ENCODE results near the gene SCO2.

Gene SCO2

GRCh38 chr22:50517495-50518260 lies 7.7 kb downstream of the SCO2 start:
- DNase-seq, result no peak

DNA sequence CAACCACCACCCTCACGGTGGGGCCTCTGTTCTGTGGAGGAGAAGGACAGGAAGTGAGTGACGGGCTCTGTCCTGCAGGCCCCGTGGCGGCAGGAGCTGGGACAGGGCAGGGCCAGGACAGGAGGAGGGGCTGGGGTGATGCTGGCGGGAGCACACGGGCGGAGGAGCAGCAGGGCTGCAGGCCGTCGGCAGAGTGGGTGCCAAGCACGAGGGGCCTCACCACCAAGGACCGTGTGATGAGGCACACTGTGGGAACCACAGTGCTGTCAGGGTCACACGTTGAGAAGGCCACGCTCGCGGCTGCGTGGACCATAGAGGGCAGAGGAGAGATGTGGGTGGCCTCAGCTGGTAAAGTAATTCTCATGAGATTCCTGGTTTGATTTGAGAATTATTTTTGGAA lies 8.5 kb downstream of the SCO2 start:
- DNase-seq, result no peak

DNA sequence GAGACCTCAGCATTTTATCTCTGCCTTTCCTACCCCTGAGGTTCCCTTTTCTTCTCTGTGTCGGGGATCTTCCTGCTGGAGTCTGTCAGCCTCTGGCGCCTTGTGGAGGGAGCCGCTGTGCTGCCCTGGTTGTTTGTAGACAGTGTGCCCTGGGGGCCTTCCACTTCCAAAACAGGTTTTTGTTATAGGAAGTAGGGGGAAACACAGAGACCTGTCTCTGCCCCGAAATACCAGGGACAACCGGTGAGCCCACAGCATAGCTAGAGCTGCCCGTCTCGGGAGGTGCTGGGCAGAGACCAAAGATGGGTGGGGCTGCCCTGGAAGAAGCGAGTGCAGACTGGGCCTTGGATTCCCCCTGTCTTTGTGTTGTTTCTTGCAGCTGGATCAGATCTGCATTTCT lies 9.3 kb downstream of the SCO2 start:
- no peak for DNase-seq

- no peak for DNase-seq
Observed at GRCh38 chr22:50513175-50513574, 12.2 kb downstream of the SCO2 start.

DNA sequence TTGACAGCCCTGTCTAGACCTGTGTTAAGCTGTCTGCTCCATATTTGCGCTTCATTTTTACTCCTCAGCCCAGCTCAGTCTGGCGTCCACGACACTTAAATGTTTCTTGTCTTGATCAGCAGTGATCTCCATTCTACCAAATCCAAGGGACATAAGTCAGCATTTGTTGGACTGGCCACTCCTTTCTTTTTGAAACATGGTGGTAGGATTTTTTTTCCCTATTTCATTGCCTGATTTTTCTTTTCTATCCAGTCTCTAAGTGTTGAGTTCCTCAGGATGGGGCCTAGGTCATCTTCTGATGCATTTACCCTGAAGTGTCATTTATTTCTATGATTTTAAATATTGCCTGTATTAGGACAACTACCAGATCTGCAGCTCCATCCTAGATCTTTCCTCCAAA lies 16.5 kb downstream of the SCO2 start:
- no peak for DNase-seq

DNA sequence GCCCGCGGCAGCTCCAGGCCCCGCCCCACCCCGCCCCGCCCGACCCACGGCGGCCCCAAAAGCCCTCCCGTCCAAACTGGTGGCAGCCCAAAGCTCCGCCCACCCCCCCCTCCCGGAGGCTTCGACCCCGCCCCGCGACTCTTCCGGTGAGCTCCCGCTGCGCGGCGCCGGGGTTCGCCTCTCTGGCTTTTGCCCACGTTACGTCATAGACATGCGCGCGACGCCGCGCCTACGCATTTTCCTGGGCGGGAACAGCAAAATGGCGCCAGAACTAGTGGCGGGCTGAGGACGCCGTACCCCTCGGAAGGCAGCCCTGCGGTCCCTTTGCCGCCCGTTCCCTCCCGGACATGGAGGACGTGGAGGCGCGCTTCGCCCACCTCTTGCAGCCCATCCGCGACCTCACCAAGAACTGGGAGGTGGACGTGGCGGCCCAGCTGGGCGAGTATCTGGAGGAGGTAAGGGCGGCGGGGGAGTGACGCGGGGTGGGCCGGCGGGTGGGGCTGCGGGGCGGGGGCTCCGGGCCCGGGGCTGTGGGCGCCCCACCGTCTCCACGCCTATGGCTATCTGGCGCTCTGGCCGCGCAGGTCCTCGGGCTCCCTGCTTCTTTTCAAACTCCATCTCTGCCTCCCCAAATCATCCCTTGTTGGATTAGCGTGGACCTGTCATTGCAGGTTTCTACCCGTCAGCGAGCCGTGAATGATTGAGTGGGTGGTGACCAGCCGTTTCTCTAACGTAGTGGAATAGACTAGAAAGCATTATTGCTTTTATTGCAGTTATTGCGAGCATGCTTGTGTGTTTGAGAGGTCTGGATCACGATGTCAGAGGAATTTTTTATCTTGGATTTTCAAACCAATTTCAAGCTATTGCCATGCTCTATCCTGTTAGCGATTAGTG lies 17.2 kb downstream of the SCO2 start, which contains the start of gene NCAPH2:
TSS of gene NCAPH2 (plus strand) at position 234 of the 894 bp plus-strand sequence. CDS start at position 348, 114 bp downstream.
- DNase-seq, result peak; percentile 88

DNA sequence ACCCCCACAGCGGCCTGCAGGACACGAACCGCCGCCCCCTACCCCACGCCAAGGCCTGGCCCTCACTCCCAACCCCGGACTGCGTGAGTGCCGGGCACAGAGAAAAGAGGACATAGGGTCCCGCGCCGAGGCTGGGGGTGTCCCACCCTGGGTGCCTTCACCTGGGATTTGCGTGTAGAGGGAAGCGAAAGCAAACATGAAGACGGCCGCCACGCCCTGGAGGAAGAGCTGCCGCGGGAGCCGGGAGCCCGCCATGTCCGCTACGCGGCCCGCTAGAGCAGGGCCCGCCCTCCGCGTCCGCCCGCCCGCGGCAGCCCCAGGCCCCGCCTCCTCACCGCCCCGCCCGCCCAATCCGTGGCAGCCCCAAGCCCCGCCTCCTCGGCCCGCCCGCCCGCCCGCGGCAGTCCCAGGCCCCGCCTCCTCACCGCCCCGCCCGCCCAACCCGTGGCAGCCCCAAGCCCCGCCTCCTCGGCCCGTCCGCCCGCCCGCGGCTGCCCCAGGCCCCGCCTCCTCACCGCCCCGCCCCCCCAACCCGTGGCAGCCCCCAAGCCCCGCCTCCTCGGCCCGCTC lies 17.9 kb downstream of the SCO2 start, which contains the start of gene LMF2:
TSS of gene LMF2 (minus strand) at position 282 of the 570 bp plus-strand sequence. CDS start at position 255, 27 bp downstream.
- no peak for DNase-seq

DNA sequence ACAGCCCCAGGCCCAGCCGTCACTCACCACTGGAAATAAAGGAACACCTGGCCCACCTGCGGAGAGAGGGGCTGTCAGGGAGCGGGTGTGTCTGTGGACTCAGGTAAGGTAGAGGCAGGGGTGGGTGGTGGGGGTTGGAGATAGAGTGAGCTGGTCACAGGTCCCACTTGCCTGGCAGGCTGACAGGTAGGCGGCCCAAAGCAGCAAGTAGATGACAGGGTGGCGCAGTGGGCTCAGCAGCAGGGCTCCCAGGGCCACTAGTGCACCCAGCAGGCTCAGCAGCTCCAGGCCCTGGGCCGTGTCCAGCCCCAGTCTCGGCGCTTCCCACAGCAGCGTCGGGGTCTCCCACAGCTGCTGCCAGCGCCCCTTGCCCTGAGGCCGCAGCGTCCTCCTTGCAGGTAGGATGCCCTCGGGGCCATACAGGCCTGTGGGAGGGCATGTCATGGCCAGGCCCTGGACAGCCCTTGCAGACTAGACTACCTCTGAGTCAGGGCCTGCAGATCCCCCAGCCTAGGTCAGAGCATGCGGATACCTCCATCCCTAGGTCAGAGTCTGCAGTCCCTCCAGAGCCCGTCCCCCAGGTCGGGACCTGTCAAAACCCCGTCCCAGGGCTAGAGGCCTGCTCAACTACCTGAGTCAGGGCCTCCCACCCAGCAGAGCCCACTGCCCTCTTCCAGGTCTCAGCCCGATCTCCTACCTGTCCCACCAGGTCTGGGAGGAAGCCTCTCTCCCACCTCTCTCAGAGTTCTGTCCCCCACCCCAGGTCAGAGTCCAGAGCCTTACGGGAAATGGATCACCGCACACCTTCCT lies 18.6 kb downstream of the SCO2 start:
- DNase-seq, result no peak

GRCh38 chr22:50505776-50506610 lies 19.4 kb downstream of the SCO2 start:
- DNase-seq, result no peak

GRCh38 chr22:50505276-50505775 lies 20.1 kb downstream of the SCO2 start:
- DNase-seq, result no peak

DNA sequence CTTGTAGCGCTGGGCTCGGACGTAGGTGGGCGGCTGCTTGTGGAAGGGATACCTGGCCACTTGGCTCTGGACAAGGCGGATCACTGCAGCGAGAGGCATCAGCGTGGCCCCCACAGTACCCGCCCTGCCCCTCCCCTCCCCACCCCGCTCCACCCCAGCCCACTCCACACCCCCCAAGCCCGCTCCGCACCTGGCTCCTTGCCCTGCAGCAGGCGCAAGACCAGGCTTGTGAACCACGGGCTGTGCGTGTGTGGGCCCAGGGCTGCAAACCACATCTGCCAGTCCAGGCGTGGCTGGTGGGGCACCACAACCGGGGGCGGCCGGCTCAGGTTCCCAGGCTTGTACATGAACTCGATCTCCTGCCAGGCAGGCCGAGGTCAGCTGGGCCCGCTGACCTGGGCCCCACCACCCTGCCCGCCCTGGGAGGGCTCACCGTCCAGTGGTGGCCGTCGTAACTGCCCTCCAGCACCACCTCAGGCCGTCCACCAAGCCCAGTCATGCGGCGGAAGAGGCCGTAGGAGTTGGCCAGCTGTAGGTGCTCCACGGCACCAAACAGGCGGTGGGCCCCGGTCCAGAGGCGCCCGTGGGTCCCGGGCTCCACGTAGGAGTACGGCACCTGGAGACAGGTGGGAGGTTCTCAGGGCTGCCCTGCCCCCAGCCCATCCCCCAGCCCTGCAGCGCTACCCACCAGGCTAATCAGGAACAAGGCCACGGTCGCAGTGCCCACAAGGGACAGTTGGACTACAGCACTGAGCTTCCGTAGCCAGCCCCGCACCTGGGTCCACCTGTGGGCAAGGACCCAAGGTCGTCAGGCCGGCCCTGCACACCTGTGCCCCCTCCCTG lies 20.8 kb downstream of the SCO2 start:
- DNase-seq, result no peak

DNA sequence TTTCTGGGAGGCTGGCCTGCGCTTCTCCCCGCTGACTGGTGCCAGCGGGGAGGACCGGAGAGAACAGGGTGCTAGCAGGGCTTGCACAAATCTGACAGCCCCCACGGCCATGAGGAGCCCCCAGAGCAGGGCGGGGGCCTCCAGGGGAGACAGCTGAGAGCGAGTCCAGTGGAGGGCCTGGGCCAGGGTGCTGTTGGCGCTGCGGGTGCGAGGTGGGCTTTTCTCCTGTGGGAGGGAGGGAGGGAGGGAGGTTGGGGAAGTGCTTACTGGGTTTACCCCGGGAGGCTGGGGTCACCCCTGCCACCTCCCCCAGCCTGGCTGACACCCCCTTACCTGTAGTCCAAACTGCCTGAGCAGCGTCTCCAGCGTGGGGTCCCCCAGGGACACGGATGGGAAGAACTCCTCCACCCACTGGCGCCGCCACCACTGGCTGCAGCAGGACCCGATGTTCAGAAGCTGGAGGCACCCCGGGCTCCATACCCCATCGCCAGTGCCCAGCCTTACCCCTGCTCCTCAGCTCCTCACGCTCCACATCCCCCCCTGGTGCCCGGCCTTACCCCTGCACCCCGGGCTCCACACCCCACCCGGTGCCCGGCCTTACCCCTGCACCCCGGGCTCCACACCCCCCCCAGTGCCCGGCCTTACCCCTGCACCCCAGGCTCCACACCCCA lies 21.8 kb downstream of the SCO2 start:
- DNase-seq, result no peak

DNA sequence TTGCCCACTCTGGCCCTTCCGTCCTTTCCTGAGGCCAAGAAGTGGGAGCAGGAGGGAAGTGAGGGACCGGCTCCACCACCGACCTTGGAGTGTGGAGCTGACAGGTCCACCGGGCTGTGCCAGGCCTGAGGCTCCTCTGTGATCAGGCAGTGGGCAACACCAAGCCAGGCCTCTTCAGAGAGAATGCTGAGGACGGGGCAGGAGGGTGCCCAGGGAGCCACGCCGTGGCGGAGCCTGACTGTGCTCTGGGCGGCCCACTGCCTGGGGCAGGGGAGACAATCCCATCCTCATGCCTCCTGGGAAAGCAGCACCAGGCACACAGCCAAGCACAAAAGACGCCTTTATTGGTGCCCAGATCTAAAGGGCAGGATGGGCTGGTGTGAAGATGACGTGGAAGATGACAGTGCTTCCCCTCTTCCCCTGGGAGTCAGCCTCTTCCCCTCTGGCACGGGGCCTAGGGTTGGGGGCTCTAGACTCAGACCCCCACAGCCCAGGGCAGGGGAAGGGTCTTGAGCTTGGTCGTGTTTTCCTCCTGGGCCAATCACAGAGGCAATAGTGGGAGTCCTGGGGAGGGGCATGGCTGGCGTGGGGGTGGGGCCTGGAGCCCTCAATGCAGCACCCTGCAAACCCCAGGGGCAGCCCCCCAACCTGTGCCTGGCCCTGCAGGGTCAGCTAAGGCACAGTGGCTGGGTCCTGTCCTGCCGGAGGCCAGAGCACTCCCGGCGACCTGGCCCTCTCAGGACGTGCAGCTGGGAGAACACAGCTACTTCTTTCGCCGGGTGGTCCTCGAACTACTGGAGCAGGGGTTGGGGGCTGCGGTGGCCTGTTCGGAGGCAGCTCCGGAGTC lies 22.5 kb downstream of the SCO2 start:
- no peak for DNase-seq

GRCh38 chr22:50502096-50502495 lies 23.3 kb downstream of the SCO2 start:
- no peak for DNase-seq

GRCh38 chr22:50500452-50500851 lies 24.9 kb downstream of the SCO2 start:
- no peak for DNase-seq

GRCh38 chr22:50498322-50498890 lies 27.0 kb downstream of the SCO2 start:
- DNase-seq, result peak; percentile 60

DNA sequence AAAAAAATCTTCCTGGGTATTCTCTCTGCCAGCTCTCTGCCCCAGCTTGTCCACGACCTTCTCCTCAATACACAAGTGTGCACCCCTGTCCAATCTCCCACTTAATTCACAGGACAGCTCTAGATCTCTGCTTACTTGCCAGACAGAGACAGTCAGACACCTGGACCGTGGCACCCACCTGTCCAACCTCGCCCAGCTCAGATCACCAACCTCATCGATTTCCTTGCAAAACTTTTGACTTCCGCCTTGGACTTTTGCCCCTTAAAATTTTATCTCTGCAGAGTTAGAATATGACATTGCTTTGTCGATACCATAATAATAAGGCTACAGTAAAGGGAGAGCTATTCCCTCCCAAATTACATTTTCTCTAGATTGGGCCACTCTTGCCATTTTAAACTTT lies 28.3 kb downstream of the SCO2 start:
- DNase-seq, result no peak

- DNase-seq, result no peak
Observed at GRCh38 chr22:50490531-50491308, 34.7 kb downstream of the SCO2 start.
